ENCODE results near the gene FXR1.
A peak's percentile ranks its signal among the peaks of the same experiment; 100 is the strongest.
"Not testable (repeated sequence)": the region's sequence is repeated elsewhere in the genome, so short reads cannot be mapped to it uniquely, and the experiment has no call there.

Gene FXR1

GRCh38 chr3:180934638-180935037, 22.2 kb downstream of the FXR1 start:
- no peak for DNase-seq (ENCODE audit: low read depth)

GRCh38 chr3:180940826-180941225, 28.4 kb downstream of the FXR1 start:
- DNase-seq (ENCODE audit: low read depth), result no peak

- DNase-seq (ENCODE audit: low read depth), result no peak
These were observed 35.4 kb downstream of the FXR1 start for GRCh38 chr3:180947761-180948390.

DNA sequence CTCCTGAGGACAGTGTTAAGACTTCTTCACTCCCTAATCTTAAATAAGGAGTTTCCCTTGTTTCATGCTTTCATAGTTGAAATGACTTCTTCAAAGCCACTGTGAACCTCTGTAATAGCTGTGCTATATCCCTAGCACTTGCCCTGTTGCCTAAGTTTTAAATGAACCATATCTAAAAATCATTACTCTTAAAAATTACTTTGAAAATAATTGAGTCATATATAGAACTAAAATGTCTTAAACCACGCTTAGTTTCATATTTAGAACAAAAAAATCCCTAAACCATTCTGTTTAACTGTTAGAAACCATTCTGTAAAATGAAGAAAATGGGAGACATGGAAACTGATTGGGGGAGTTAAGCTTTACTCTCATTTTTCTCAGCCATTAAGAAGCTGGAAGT, 47.2 kb downstream of the FXR1 start:
- DNase-seq (ENCODE audit: low read depth), result no peak

DNA sequence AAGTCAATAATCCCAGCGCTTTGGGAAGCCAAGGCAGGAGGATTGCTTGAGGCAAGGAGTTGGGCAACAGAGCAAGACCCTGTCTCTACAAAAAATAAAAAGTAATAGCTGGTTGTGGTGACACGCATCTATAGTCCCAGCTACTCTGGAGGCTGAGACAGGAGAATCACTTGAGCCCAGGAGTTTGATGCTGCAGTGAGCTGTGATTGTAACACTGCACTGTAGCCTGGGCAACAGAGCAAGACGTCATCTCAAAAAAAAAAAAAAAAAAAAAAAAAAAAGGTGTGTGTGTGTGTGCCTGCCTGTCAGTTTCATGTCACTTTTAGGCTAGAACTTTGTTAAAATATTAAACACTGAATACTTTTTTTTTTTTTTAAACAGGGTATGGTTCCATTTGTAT, 48.6 kb downstream of the FXR1 start:
- DNase-seq (ENCODE audit: low read depth), result no peak

DNA sequence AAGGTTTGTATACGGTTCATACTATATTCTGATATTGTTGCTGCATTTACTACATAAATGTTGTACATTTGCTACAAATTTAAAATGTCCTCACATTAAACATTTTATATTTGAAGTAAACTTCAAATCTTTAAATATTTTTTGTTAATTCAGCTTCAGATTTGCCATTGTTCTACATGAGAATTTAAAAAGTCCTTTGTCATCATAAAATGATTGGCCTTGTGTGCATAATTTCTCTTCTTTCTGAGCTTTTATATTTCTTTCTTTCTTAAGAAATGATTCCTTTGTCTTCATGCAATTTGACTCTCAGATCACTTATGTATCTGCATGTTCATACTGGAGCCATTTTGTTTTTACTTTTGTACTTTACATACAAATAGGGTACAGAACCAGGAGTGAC, 49.1 kb downstream of the FXR1 start:
- no peak for DNase-seq (ENCODE audit: low read depth)

DNA sequence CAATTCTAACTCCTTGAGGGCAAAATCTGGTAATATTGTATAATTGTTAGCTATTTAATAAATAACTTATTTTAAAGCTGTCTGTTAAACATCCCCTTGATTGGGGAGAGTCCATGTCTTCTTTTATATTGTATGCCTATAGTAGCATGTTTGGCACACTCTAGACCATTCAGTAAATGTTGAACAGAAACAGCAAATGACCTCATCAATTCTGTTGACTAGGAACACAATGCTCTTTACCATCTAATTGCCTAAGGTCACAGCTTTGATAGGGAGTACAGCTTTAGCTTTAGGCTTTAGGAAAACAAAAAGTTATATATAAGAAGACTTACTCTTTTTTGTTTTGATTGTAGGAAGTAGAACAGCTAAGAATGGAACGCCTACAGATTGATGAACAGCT, 50.1 kb downstream of the FXR1 start:
- no peak for DNase-seq (ENCODE audit: low read depth)

- no peak for DNase-seq (ENCODE audit: low read depth)
These were observed 58.5 kb downstream of the FXR1 start for GRCh38 chr3:180970931-180971330.

DNA sequence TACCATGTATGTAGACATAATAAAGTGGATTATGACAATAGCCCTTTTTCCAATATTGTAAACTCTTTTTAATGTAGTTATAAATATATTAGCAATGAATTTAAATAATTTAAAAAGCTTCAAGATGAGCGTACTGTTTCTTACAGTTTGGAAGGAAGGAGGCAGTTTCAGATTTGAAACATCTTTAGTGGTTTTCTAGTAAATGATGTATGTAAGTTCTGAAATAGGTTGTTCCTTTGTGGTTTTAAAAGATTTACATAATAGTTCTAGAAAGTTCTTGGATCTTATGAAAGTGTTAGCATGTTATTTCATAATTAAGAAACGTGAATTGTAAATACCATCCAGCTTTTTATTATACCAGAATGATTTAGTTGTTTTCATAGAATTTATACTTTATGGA, 61.1 kb downstream of the FXR1 start:
- DNase-seq (ENCODE audit: low read depth), result no peak

GRCh38 chr3:180974286-180974685, 61.8 kb downstream of the FXR1 start:
- DNase-seq (ENCODE audit: low read depth), result no peak

- DNase-seq (ENCODE audit: low read depth), result no peak
These were observed 65.0 kb downstream of the FXR1 start for GRCh38 chr3:180977498-180977897.

GRCh38 chr3:180979961-180980360, 67.5 kb downstream of the FXR1 start:
- no peak for DNase-seq (ENCODE audit: low read depth)

GRCh38 chr3:180980611-180981010, 68.1 kb downstream of the FXR1 start:
- DNase-seq (ENCODE audit: low read depth), result no peak

GRCh38 chr3:180981912-180982311, 69.4 kb downstream of the FXR1 start:
- DNase-seq (ENCODE audit: low read depth), result no peak

- DNase-seq (ENCODE audit: low read depth), result no peak
These were observed 70.7 kb downstream of the FXR1 start for GRCh38 chr3:180983136-180983535.

DNA sequence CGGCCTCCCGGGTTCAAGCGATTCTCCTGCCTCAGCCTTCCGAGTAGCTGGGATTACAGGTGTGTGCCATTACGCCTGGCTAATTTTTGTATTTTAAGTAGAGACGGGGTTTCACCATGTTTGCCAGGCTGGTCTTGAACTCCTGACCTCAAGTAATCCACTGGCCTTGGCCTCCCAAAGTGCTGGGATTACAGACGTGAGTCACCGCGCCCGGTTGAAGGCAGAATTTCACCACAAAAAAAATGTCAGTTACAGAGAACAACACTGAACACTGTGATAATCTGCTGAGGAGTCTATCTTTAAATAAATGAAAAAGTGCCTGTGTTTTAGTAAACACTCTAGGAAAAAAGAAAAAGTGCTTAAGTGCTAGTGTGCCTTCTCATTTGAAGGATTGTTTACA, 73.9 kb downstream of the FXR1 start:
- not testable (repeated sequence) for DNase-seq (ENCODE audit: low read depth)

GRCh38 chr3:180987344-180987743, 74.9 kb downstream of the FXR1 start:
- DNase-seq (ENCODE audit: low read depth), result no peak

DNA sequence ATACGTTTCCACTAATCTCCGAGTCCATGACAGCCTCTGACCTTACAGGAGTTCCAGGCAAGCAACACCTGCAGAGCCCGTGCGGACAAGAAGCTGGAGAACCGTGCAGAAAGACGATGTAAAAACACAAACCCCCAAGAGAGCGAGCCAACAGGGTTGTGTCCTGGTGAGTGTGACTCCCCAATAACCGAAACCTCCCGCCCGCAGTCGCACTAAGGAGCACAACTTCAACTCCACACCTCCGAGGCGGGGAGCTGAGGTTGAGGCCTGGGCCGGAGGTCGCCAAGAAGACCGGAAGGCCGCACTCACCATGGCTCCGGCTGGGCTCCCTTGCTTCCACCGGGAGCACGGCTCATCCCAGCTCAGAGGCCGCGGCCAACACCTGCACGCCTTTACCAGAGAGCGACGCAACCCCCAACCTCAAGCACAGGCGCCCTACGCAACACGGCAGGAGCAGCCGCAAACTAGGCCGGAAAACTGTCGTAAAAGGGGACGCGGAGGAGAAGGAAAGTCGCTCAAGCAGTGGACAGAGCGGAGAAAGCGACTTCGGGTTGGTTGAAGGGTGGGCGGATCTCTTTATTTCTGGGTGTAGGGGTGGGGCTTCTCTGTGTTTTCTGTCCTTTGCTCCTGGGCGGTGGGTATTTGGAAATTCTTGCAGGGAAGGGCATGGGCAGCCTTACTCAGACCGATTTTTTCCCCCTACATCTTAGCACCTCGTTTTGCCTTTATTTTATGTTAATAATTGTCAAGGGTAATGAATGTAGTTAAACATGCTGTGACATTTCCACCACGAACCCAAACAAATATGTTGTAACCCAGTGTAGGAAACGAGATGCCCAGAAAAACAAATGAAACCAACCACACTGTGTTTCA, 77.1 kb downstream of the FXR1 start, which contains the start of gene DNAJC19:
Gene DNAJC19 (minus strand): TSS at position 446 of the 873 bp plus-strand sequence. CDS start 134 bp downstream, at position 312.
- DNase-seq (ENCODE audit: low read depth), result peak; percentile 88

- DNase-seq (ENCODE audit: low read depth), result no peak
These were observed 78.0 kb downstream of the FXR1 start for GRCh38 chr3:180990505-180990904.

DNA sequence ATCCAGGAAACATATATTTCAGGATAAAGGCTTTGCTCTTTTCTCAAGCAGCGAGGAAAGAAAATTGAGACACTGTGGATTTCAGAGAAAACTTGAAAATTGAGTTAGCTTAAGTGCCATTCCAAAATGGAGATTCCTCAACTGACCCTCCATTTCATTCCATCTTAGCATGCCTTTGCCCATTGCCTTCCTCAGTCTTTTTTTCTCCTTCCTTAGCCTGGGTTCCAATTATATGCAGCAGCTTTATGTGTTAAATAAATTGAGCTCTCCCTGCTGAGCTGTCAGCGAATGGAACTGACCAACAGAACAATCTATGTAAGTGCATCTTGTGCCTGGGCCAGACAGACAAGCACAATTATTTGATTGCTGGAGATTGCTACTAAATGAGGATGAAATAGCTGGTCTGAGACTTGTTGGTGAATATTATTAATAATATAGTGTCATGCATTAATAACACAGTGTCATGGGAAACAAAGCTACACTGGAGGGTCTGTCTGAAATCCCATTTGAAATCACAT, 84.0 kb downstream of the FXR1 start:
- DNase-seq (ENCODE audit: low read depth), result no peak

DNA sequence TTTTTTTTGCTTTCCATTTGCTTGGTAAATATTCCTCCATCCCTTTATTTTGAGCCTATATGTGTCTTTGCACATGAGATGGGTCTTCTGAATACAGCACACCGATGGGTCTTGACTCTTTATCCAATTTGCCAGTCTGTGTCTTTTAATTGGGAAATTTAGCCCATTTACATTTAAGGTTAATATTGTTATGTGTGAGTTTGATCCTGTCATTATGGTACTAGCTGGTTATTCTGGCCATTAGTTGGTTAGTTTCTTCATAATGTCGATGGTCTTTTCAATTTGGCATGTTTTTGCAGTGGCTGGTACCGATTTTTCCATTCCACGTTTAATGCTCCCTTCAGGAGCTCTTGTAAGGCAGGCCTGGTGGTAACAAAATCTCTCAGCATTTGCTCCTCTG, 89.9 kb downstream of the FXR1 start:
- not testable (repeated sequence) for DNase-seq (ENCODE audit: low read depth)

DNA sequence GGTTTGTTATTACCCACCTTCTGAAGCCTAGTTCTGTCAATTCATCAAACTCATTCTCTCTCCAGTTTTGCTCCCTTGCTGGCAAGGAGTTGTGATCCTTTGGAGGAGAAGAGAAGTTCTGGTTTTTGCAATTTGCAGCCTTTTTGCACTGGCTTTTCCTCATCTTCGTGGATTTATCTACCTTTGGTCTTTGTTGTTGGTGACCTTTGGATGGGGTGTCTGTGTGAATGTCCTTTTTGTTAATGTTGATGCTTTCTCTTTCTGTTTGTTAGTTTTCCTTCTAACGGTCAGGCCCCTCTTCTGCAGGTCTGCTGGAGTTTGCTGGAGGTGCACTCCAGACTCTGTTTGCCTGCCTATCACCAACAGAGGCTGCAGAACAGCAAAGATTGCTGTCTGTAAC, 91.0 kb downstream of the FXR1 start:
- DNase-seq (ENCODE audit: low read depth), result not testable (repeated sequence)

DNA sequence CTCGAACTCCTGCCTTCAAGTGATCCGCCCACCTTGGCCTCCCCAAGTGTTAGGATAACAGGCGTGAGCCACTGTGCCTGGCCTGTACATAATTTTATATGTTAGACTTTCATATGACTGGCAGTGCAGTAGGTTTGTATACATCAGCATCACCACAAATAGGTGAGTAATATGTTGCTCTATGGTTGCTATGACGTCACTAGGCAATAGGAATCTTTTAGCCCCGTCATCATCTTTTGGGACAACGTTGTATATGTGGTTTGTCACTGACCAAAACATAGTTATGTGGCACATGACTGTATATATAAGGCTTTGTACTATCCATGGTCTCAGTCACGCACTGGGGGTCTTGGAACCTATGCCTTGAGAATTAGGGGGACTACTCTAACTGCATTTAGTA, 94.1 kb downstream of the FXR1 start:
- no peak for DNase-seq (ENCODE audit: low read depth)
